Keratinocyte (primary cell): ENCODE measurements around the gene ZNF407. TPM values are rescaled to one million over a fixed set of nuclear protein-coding genes. Genes with fewer than 3 reads are reported as not detected.
"Not testable (repeated sequence)": the region's sequence is repeated elsewhere in the genome, so short reads cannot be mapped to it uniquely, and the experiment has no call there.

ENCODE experiments used
- DNase-seq: peaks from one replicate; pipeline ENCODE4 v3.0.0-alpha.2; 2011; ENCODE audit warnings: low read depth, missing footprints, low spot score
- FAIRE-seq: peaks from 2 replicates; lab custom pipeline; 2011; peaks lifted over from hg19 to GRCh38; lab: Jason Lieb, UNC
- H2AFZ ChIP-seq: 2 replicates; pipeline ENCODE4 v1.6.0; 2012; ENCODE audit warnings: low read length, control low read depth, inconsistent platforms; ENCODE audit not compliant: control insufficient read depth
- H3K27ac ChIP-seq: 2 replicates; pipeline ENCODE4 v1.5.1; 2011; ENCODE audit warnings: low read length; ENCODE audit not compliant: control insufficient read depth, insufficient read depth
- H3K27me3 ChIP-seq: 3 replicates; pipeline ENCODE4 v1.6.0; 2011; ENCODE audit warnings: low read length; ENCODE audit not compliant: control insufficient read depth, insufficient read depth; ENCODE audit errors: extremely low read depth
- H3K36me3 ChIP-seq, 2 experiments: 2 replicates in 1 of 2; 3 replicates in 1 of 2; pipeline ENCODE4 v1.5.1; 2011; ENCODE audit warnings: low read length in 2 of 2, mild to moderate bottlenecking in 1 of 2; ENCODE audit not compliant: control insufficient read depth in 2 of 2, insufficient read depth in 2 of 2; ENCODE audit errors: extremely low read depth in 1 of 2
- H3K4me1 ChIP-seq: 3 replicates; pipeline ENCODE4 v1.5.1; 2011; ENCODE audit warnings: low read length; ENCODE audit not compliant: control insufficient read depth, insufficient read depth; ENCODE audit errors: extremely low read depth
- H3K4me2 ChIP-seq: 3 replicates; pipeline ENCODE4 v1.6.0; 2011; ENCODE audit warnings: low read depth, low read length; ENCODE audit not compliant: control insufficient read depth, insufficient read depth; ENCODE audit errors: extremely low read depth
- H3K4me3 ChIP-seq, 3 experiments: fragments of 200-600 bp in 1 of 3; sonication (generic) in 1 of 3; 2 replicates in 2 of 3; 3 replicates in 1 of 3; pipeline ENCODE4 v1.5.1; 2011 to 2016; ENCODE audit warnings: low read length in 3 of 3, mild to moderate bottlenecking in 3 of 3, control low read depth in 2 of 3, inconsistent platforms in 1 of 3, low read depth in 1 of 3, mixed read lengths in 1 of 3, mixed run types in 1 of 3, moderate library complexity in 1 of 3; ENCODE audit not compliant: control insufficient read depth in 2 of 3, insufficient read depth in 2 of 3; ENCODE audit errors: extremely low read depth in 1 of 3
- H3K79me2 ChIP-seq: 2 replicates; pipeline ENCODE4 v1.6.0; 2012; ENCODE audit warnings: low read length; ENCODE audit not compliant: control insufficient read depth, insufficient read depth
- H3K9ac ChIP-seq: 3 replicates; pipeline ENCODE4 v1.6.0; 2011; ENCODE audit warnings: low read length; ENCODE audit not compliant: control insufficient read depth, insufficient read depth; ENCODE audit errors: extremely low read depth
- H3K9me1 ChIP-seq: 3 replicates; pipeline ENCODE4 v1.6.0; 2011; ENCODE audit warnings: low read length; ENCODE audit not compliant: control insufficient read depth, insufficient read depth; ENCODE audit errors: extremely low read depth
- H3K9me3 ChIP-seq: 2 replicates; pipeline ENCODE4 v1.5.1; 2012; ENCODE audit warnings: low read depth, low read length; ENCODE audit not compliant: control insufficient read depth
- H4K20me1 ChIP-seq: 3 replicates; pipeline ENCODE4 v1.6.0; 2011; ENCODE audit warnings: low read length; ENCODE audit not compliant: control insufficient read depth, insufficient read depth; ENCODE audit errors: extremely low read depth
- EZH2 ChIP-seq: IDR thresholded peaks from one replicate; pipeline ENCODE4 v1.6.1; 2012; ENCODE audit warnings: inconsistent platforms, mild to moderate bottlenecking, low read length, moderate library complexity
- dilution Hi-C: fragments of 300-500 bp; cut with MboI; formaldehyde crosslinking; loops from one replicate; pipeline ENCODE4 v1.7.0; 2020; ENCODE audit warnings: low sequenced_read_pairs; ENCODE audit not compliant: extremely low pct_ligation_motif_present
- polyA plus RNA-seq, 5 experiments: library from polyadenylated mRNA; depleted of rRNA in 3 of 5; stranded (reverse) in 3 of 5; stranded (forward) in 1 of 5; unstranded in 1 of 5; fragments of >200 nt; gene quantifications; 1 replicate in 1 of 5; 2 replicates in 3 of 5; 3 replicates in 1 of 5; pipeline versions ENCODE4 v1.2.1 to v1.2.3, GENCODE V29; 2011 to 2012; ENCODE audit warnings: missing spikeins in 2 of 5, low read depth in 1 of 5, low replicate concordance in 1 of 5
- TF ChIP-seq, protein P1 (sequence below), 3 experiments: IDR thresholded peaks in 1 of 3; conservative IDR thresholded peaks in 1 of 3; optimal IDR thresholded peaks in 1 of 3; 2 replicates in 2 of 3; 3 replicates in 1 of 3; pipeline versions ENCODE3 to v1.5.1; 2011; ENCODE audit warnings: low read length in 3 of 3, mild to moderate bottlenecking in 3 of 3, moderate library complexity in 2 of 3, control low read depth in 1 of 3, inconsistent platforms in 1 of 3; ENCODE audit not compliant: insufficient read depth in 2 of 3; ENCODE audit errors: extremely low read depth in 1 of 3

The ZNF407 gene
- polyA plus RNA-seq, 1 donor (not counting 4 experiments of a cell fraction or from before 2014, with no cell fraction given) = 3.8 TPM

- H3K9me3 ChIP-seq = peaks cover 8% of the 10 kb centered on the region
- H3K4me2 ChIP-seq = no peak overlapping the region
- no peak for FAIRE-seq
- DNase-seq = no peak
- H3K79me2 ChIP-seq = no peaks in the 10 kb centered on the region
- no peak overlapping the region for H3K9ac ChIP-seq
- H4K20me1 ChIP-seq = no peaks in the 10 kb centered on the region
- H3K4me1 ChIP-seq = no peaks in the 10 kb centered on the region
- H3K9me1 ChIP-seq = no peaks in the 10 kb centered on the region
- H2AFZ ChIP-seq = no peak overlapping the region
- H3K27me3 ChIP-seq = no peaks in the 10 kb centered on the region
- H3K36me3 ChIP-seq = no peaks in the 10 kb centered on the region
- no peak overlapping the region for H3K27ac ChIP-seq
- TF ChIP-seq, protein P1, sequence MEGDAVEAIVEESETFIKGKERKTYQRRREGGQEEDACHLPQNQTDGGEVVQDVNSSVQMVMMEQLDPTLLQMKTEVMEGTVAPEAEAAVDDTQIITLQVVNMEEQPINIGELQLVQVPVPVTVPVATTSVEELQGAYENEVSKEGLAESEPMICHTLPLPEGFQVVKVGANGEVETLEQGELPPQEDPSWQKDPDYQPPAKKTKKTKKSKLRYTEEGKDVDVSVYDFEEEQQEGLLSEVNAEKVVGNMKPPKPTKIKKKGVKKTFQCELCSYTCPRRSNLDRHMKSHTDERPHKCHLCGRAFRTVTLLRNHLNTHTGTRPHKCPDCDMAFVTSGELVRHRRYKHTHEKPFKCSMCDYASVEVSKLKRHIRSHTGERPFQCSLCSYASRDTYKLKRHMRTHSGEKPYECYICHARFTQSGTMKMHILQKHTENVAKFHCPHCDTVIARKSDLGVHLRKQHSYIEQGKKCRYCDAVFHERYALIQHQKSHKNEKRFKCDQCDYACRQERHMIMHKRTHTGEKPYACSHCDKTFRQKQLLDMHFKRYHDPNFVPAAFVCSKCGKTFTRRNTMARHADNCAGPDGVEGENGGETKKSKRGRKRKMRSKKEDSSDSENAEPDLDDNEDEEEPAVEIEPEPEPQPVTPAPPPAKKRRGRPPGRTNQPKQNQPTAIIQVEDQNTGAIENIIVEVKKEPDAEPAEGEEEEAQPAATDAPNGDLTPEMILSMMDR (optimal IDR thresholded peaks at IDR 0.05 in 1 of 3, IDR thresholded peaks at IDR 0.05 in 1 of 3, conservative IDR thresholded peaks at IDR 0.05 in 1 of 3; ENCODE audit: extremely low read depth in 1 of 3, insufficient read depth in 2 of 3, low read length in 3 of 3) = no peak
- no peak for TF ChIP-seq EZH2
- dilution Hi-C loops = no loop called here
- H3K4me3 ChIP-seq = no peak overlapping the region
Observed at GRCh38 chr18:75083131-75083530, 485.5 kb downstream of the ZNF407 start.

- dilution Hi-C loops = no loop called here
- FAIRE-seq = no peak
- no peaks in the 10 kb centered on the region for H3K4me1 ChIP-seq
- no peak overlapping the region for H3K9ac ChIP-seq
- no peak overlapping the region for H3K27ac ChIP-seq
- H3K4me2 ChIP-seq = no peak overlapping the region
- H3K27me3 ChIP-seq = no peaks in the 10 kb centered on the region
- no peaks in the 10 kb centered on the region for H3K9me1 ChIP-seq
- H3K36me3 ChIP-seq = no peaks in the 10 kb centered on the region
- H2AFZ ChIP-seq = no peak overlapping the region
- H3K79me2 ChIP-seq = no peaks in the 10 kb centered on the region
- DNase-seq = no peak
- TF ChIP-seq, protein P1 (optimal IDR thresholded peaks at IDR 0.05 in 1 of 3, IDR thresholded peaks at IDR 0.05 in 1 of 3, conservative IDR thresholded peaks at IDR 0.05 in 1 of 3; ENCODE audit: extremely low read depth in 1 of 3, insufficient read depth in 2 of 3, low read length in 3 of 3) = no peak
- TF ChIP-seq EZH2 = no peak
- no peak overlapping the region for H3K4me3 ChIP-seq
- H4K20me1 ChIP-seq = no peaks in the 10 kb centered on the region
- peaks cover 8% of the 10 kb centered on the region for H3K9me3 ChIP-seq
Observed at GRCh38 chr18:75083761-75084160, 486.1 kb downstream of the ZNF407 start.

DNA sequence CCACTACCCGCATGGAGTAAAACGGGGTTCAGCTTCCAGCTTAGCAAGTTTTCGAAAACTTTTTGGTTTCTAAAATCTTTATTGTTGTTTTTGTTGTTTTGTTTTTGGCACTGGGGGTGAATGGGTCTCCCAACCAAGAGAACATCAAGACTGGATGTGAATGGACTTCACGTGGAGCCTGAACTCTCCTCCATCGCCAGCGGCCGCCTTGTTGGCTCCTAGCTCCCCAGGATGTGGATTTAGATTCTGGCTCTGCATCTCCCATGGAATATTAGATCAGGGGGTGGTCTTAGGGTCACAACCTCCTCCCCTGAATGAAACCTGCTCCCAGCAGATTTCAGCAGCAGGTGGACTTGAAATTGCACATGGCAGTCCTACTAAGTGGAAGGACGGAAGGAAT is 488.0 kb downstream of the ZNF407 start:
- H3K36me3 ChIP-seq, H3K27me3 ChIP-seq, FAIRE-seq, H3K4me3 ChIP-seq, H3K79me2 ChIP-seq, H3K27ac ChIP-seq, H3K9me1 ChIP-seq, dilution Hi-C loops, H2AFZ ChIP-seq, H4K20me1 ChIP-seq, DNase-seq, H3K4me2 ChIP-seq, H3K9me3 ChIP-seq, H3K9ac ChIP-seq, H3K4me1 ChIP-seq: not testable (repeated sequence)
